Panc1 (cell line): ENCODE data around the gene CADM1. TPM values are rescaled to one million over a fixed set of nuclear protein-coding genes. Genes with fewer than 3 reads are reported as not detected.

Experiments used
- ATAC-seq: fragments of 200-7000 bp; cut with Tn5 transposase; 2 replicates; pipeline ENCODE4 v1.9.1; 2020; ENCODE audit warnings: mild to moderate bottlenecking, moderate library complexity
- BruUV-seq: library from RNA; stranded (reverse); fragments of 400-500 nt; replicated peaks from 2 replicates; lab custom pipeline; 2021; lab: Mats Ljungman, UMichigan
- CTCF ChIA-PET: fragments of 300-600 bp; sonication (Branson Sonifier 250); formaldehyde crosslinking; loops from one replicate; lab custom pipeline; 2022; ENCODE audit warnings: antibody characterized with exemption; lab: Charles Lee
- POLR2A ChIA-PET: fragments of 300-600 bp; sonication (Branson Sonifier 250); formaldehyde crosslinking; loops from one replicate; lab custom pipeline; 2022; ENCODE audit warnings: antibody characterized with exemption; lab: Charles Lee
- DNase-seq: peaks from one replicate; pipeline ENCODE4 v3.0.0-alpha.2; 2010; ENCODE audit warnings: low read depth, low spot score
- H3K27ac ChIP-seq: 2 replicates; pipeline ENCODE4 v1.5.1; 2011; ENCODE audit warnings: mild to moderate bottlenecking, low read length, inconsistent platforms
- H3K27me3 ChIP-seq: fragments of 200-500 bp; sonication (Bioruptor generic); 2 replicates; pipeline ENCODE4 v1.6.0; 2014; ENCODE audit warnings: low read length, inconsistent platforms; ENCODE audit not compliant: control insufficient read depth, insufficient read depth
- H3K36me3 ChIP-seq: fragments of 200-500 bp; sonication (Bioruptor generic); 2 replicates; pipeline ENCODE4 v1.5.1; 2014; ENCODE audit warnings: inconsistent platforms, mild to moderate bottlenecking, low read length, moderate library complexity; ENCODE audit not compliant: control insufficient read depth, insufficient read depth
- H3K4me1 ChIP-seq: 2 replicates; pipeline ENCODE4 v1.5.1; 2011; ENCODE audit warnings: inconsistent platforms, mild to moderate bottlenecking, low read length, moderate library complexity; ENCODE audit not compliant: control insufficient read depth, insufficient read depth
- H3K4me3 ChIP-seq, 2 experiments: 2 replicates each; pipeline ENCODE4 v1.5.1; 2011 to 2012; ENCODE audit warnings: low read depth in 2 of 2, low read length in 2 of 2, mild to moderate bottlenecking in 2 of 2, inconsistent platforms in 1 of 2, moderate library complexity in 1 of 2
- H3K9me3 ChIP-seq: fragments of 200-500 bp; sonication (Bioruptor generic); 2 replicates; pipeline ENCODE4 v1.5.1; 2014; ENCODE audit warnings: low read depth, mild to moderate bottlenecking, inconsistent platforms, low read length, moderate library complexity; ENCODE audit not compliant: control insufficient read depth, insufficient read depth
- CTCF ChIP-seq: fragments of 450-650 bp; IDR thresholded peaks from 2 replicates; pipeline ENCODE4 v1.5.1; 2017; ENCODE audit warnings: mild to moderate bottlenecking
- POLR2AphosphoS5 ChIP-seq: IDR thresholded peaks from 2 replicates; pipeline ENCODE4 v1.6.1; 2012; ENCODE audit warnings: mild to moderate bottlenecking, low read depth, low read length, moderate library complexity
- SIN3A ChIP-seq: IDR thresholded peaks from 2 replicates; pipeline ENCODE4 v1.6.1; 2012; ENCODE audit warnings: low read depth, mild to moderate bottlenecking, low read length, moderate library complexity, borderline replicate concordance; ENCODE audit not compliant: insufficient read depth
- TCF7L2 ChIP-seq: IDR thresholded peaks from 2 replicates; pipeline ENCODE4 v1.6.1; 2011; ENCODE audit warnings: mild to moderate bottlenecking, low read depth, low read length, inconsistent platforms
- in situ Hi-C: cut with HindIII; loops from 2 replicates; pipeline ENCODE4 v1.10.0; 2016; ENCODE audit warnings: low sequenced_read_pairs, low pct_unique_long_range_greater_than_20kb
- intact Hi-C: fragments of 100-400 bp; cut with micrococcal nuclease; formaldehyde crosslinking; loops from one replicate; pipeline ENCODE4 v1.10.0; 2022; ENCODE audit not compliant: unreplicated experiment
- total RNA-seq: library from RNA; stranded (reverse); gene quantifications from one replicate; pipeline ENCODE4 v1.2.1, GENCODE V29; 2021; ENCODE audit not compliant: unreplicated experiment
- TF ChIP-seq, protein P1 (sequence below), 2 experiments: IDR thresholded peaks; 2 replicates each; pipeline ENCODE4 v1.6.1; 2011 to 2012; ENCODE audit warnings: low read depth in 2 of 2, control low read depth in 1 of 2, low read length in 1 of 2, mild to moderate bottlenecking in 1 of 2, moderate library complexity in 1 of 2; ENCODE audit not compliant: insufficient read depth in 1 of 2

Gene CADM1
- total RNA-seq, 1 experiment from 2014 or later = 3.9 TPM

DNA sequence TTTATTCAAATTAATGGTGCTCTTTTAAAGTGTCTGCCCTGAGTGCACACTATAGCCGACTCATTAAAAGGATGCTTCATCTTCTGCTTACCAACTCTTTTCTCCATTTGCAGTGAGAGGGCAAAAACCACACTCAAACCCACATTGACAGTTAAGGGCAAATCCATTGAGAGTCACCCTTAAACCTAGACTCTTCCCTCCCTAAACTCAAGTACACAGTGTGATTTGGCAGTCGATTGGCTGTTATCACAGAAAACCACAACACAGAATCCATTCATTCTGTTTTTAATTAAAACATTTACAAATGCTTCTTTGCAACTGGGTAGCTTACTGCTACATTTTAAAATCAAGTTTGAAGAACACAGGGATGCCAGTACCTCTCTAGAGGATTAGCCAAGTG lies 120.0 kb downstream of the CADM1 start:
- BruUV-seq = no TSS peak
- in situ Hi-C loops (no loop called here), intact Hi-C loops (no loop called here)
- ATAC-seq (no peak), DNase-seq (no peak)
- H3K4me1 ChIP-seq = no peaks in the 10 kb centered on the region
- ChIA-PET CTCF (no interaction called here), POLR2A (no interaction called here)
- H3K27me3 ChIP-seq = 0 out of 2 replicates have a peak, but pooled peaks cover 3% of the 10 kb centered on the region
- H3K4me3 ChIP-seq = no peak overlapping the region
- no peaks in the 10 kb centered on the region for H3K9me3 ChIP-seq
- no peak overlapping the region for H3K27ac ChIP-seq
- TF ChIP-seq TCF7L2 = no peak
- TF ChIP-seq SIN3A = no peak
- no peak for TF ChIP-seq POLR2AphosphoS5
- TF ChIP-seq CTCF = no peak
- H3K36me3 ChIP-seq = no peaks in the 10 kb centered on the region

DNA sequence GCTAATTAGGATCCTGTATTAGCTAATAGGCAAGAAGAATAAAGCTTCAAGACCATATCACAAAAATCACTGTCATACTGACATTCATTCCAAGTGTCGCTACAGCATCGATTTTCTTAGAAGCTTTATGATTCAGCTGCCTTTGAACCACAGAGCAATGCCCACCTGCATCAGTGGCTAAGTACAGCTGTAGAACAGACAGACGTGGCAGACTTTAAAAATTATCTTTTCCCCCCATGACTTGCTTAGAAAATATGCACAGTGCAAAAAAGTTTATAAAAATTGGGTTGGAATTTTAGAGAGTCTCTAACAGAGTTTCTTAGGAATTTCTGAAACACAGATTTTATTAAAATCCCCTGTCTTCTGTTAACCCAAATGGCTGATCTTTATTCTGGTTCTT lies 120.8 kb downstream of the CADM1 start:
- in situ Hi-C loops = no loop called here
- H3K36me3 ChIP-seq = no peaks in the 10 kb centered on the region
- POLR2A ChIA-PET = no interaction called here
- H3K27me3 ChIP-seq = 0 out of 2 replicates have a peak, but pooled peaks cover 3% of the 10 kb centered on the region
- no TSS peak for BruUV-seq
- DNase-seq (no peak), ATAC-seq (no peak)
- CTCF ChIA-PET = no interaction called here
- TF ChIP-seq, protein P1, sequence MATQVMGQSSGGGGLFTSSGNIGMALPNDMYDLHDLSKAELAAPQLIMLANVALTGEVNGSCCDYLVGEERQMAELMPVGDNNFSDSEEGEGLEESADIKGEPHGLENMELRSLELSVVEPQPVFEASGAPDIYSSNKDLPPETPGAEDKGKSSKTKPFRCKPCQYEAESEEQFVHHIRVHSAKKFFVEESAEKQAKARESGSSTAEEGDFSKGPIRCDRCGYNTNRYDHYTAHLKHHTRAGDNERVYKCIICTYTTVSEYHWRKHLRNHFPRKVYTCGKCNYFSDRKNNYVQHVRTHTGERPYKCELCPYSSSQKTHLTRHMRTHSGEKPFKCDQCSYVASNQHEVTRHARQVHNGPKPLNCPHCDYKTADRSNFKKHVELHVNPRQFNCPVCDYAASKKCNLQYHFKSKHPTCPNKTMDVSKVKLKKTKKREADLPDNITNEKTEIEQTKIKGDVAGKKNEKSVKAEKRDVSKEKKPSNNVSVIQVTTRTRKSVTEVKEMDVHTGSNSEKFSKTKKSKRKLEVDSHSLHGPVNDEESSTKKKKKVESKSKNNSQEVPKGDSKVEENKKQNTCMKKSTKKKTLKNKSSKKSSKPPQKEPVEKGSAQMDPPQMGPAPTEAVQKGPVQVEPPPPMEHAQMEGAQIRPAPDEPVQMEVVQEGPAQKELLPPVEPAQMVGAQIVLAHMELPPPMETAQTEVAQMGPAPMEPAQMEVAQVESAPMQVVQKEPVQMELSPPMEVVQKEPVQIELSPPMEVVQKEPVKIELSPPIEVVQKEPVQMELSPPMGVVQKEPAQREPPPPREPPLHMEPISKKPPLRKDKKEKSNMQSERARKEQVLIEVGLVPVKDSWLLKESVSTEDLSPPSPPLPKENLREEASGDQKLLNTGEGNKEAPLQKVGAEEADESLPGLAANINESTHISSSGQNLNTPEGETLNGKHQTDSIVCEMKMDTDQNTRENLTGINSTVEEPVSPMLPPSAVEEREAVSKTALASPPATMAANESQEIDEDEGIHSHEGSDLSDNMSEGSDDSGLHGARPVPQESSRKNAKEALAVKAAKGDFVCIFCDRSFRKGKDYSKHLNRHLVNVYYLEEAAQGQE (IDR thresholded peaks at IDR 0.05; ENCODE audit: insufficient read depth in 1 of 2, low read depth in 2 of 2, low read length in 1 of 2) = no peak
- TF ChIP-seq POLR2AphosphoS5 = no peak
- no peak for TF ChIP-seq CTCF
- no peak for TF ChIP-seq TCF7L2
- TF ChIP-seq SIN3A = no peak
- H3K4me3 ChIP-seq = no peak overlapping the region
- no peaks in the 10 kb centered on the region for H3K9me3 ChIP-seq
- intact Hi-C loops = no loop called here
- no peak overlapping the region for H3K27ac ChIP-seq
- no peaks in the 10 kb centered on the region for H3K4me1 ChIP-seq
